ENCODE data around the gene ANP32B.

Gene ANP32B

DNA sequence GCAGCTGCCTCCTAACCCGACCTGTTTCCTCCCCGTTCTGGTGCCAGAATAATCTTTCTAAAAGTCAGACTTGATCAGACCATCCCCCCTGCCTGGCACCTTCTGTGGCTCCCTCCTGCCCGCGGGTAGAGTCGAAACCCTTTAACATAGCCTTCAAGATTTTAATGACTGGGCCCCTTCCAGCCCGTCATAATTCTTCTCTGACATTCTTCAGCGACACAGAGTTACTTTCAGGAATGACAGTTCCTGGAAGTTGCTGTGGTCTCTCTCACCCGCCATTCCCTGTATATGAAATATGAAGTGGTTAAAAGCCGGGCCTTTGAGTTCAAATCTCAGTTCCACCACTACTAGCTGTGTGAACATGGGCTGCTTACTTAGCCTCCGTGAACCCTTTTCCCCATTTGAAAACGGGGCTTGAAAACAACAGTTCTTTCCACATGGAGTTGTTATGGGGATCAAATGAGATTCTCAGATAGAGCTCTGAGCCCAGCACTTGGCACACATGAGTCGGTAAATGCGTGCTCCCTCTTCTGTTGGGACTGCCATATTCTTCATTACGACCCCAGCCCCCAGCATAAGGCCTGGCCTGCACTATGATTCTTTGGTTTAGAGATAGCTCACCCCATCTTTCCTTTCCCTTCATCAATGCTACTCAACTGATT, 74.1 kb downstream of the ANP32B start:
- H3K4me3 Mint-ChIP-seq: peak overlapping the region; percentile 96 to 99 (median 98)
- no peaks in the 10 kb centered on the region for H3K9me3 Mint-ChIP-seq
- H3K4me1 Mint-ChIP-seq: peaks cover 9% of the 10 kb centered on the region
- peak overlapping the region; percentile 89 to 94 (median 94) for H3K27ac Mint-ChIP-seq
- H3K36me3 Mint-ChIP-seq (ENCODE audit: low read depth): peaks cover 7% of the 10 kb centered on the region
- TF ChIP-seq, protein P1, sequence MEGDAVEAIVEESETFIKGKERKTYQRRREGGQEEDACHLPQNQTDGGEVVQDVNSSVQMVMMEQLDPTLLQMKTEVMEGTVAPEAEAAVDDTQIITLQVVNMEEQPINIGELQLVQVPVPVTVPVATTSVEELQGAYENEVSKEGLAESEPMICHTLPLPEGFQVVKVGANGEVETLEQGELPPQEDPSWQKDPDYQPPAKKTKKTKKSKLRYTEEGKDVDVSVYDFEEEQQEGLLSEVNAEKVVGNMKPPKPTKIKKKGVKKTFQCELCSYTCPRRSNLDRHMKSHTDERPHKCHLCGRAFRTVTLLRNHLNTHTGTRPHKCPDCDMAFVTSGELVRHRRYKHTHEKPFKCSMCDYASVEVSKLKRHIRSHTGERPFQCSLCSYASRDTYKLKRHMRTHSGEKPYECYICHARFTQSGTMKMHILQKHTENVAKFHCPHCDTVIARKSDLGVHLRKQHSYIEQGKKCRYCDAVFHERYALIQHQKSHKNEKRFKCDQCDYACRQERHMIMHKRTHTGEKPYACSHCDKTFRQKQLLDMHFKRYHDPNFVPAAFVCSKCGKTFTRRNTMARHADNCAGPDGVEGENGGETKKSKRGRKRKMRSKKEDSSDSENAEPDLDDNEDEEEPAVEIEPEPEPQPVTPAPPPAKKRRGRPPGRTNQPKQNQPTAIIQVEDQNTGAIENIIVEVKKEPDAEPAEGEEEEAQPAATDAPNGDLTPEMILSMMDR (IDR thresholded peaks at IDR 0.05; ENCODE audit: unreplicated experiment in 3 of 3): no peak
- no peaks in the 10 kb centered on the region for H3K27me3 Mint-ChIP-seq (ENCODE audit: low read depth)

DNA sequence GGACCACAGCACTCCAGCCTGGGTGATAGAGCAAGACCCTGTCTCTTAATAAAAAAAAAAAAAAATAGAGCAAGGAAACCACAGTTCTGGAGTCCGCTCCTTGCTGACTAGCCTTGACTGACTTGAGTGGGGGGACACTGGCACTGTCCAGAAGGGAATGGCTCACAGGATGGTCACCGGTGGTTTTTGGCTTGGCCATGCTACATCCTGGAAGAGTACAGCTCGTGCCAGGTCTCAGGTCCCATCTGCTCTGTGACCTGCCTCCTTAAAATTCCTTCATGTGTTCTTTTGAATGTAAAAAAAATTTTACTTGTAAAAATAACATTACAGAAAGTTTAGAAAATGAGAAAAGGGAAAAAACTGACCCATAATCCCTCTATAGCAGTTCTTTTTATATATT, 79.0 kb downstream of the ANP32B start:
- TF ChIP-seq, protein P1 (IDR thresholded peaks at IDR 0.05; ENCODE audit: unreplicated experiment in 3 of 3): no peak
- Mint-ChIP-seq H3K27ac (no peak overlapping the region), H3K4me1 (peaks cover 5% of the 10 kb centered on the region), H3K9me3 (no peaks in the 10 kb centered on the region), H3K4me3 (no peak overlapping the region), H3K36me3 (ENCODE audit: low read depth) (peaks cover 35% of the 10 kb centered on the region), H3K27me3 (ENCODE audit: low read depth) (peaks cover 3% of the 10 kb centered on the region)

DNA sequence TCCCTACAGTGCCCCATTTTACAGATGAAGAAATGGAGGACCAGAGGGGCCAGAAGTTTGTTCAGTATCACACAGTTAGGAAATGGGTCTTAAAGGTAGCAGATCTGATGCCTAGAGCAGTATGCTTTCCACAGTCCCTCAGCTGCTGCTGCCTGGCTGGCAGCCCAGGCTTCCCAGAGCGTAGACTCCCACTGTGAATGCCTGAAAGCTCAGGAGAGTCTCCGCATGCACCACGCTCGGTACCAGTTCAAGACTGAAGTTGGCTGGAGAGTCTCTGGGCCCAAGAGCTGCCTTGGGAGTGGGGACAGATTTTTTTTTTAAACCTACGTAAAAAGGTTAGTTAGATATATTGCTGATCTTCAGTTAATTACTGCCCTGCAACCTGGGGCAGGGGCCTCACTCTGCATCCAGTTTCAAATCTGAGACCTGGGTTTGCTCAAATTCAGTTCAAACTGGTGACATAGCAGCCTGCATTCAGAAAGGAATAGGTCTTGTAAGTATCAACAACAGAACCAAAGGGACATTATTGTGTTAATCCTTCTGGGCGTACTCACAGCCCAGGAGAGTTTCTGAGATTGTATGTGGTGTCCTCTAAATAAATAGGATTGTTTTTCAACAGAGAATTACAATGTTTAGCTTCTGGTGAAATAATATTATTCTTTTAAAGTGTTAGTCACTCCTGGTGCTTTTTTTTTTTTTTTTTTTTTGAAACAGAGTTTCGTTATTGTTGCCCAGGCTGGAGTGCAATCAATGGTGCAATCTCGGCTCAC, 81.7 kb downstream of the ANP32B start:
- H3K36me3 Mint-ChIP-seq (ENCODE audit: low read depth): peaks cover 37% of the 10 kb centered on the region
- TF ChIP-seq, protein P1 (IDR thresholded peaks at IDR 0.05; ENCODE audit: unreplicated experiment in 3 of 3): no peak
- no peaks in the 10 kb centered on the region for H3K4me1 Mint-ChIP-seq
- no peak overlapping the region for H3K27ac Mint-ChIP-seq
- peaks cover 3% of the 10 kb centered on the region for H3K27me3 Mint-ChIP-seq (ENCODE audit: low read depth)
- no peaks in the 10 kb centered on the region for H3K9me3 Mint-ChIP-seq
- no peak overlapping the region for H3K4me3 Mint-ChIP-seq
